DMS 273 treated with DMSO at 0.1 percent for 48 hours (cell line): ENCODE data around the gene FAR1.
"Not testable (repeated sequence)": the region's sequence is repeated elsewhere in the genome, so short reads cannot be mapped to it uniquely, and the experiment has no call there.

Experiments used
- DNase-seq: peaks from one replicate; lab custom pipeline; 2025; lab: John Stamatoyannopoulos, UW

Gene FAR1

GRCh38 chr11:13705710-13706109 lies 37.2 kb downstream of the FAR1 start:
- DNase-seq: no peak

DNA sequence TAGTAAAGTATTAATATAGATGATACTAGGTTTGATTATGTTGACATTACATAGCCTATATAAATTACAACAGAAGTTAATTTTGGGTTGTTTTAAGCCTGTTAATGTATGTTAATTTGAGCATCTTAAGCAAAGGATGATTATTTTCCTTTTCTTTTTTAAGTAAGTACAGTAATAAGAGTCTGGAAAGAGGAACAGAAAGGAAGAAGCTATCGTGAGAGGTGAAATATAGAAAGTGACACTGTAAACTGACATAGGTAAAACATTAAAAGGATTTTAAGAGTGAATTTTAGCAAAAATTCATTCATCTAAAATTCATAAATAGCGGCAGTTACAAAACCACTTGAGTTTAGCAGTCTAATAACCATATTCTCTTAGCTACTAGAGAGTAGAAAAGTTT lies 45.5 kb downstream of the FAR1 start:
- DNase-seq: no peak

DNA sequence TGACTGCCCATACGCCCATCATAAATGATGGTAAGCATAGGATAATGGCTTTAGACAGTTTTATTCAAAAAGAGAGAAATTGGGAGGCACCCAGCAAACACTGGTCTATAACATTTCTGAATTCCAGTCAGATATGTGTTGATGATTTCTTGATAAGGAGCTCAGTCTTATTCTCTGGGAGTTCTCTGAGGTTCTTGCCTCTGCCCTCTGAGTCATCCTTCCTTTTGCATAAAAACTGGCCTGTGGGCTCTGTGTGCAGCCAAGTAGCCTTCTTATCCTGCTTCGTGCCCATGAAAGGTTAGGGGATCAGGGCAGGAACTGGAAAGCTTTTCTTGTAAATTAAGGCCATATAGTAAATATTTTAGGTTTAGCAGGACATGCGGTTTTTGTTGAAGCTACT lies 48.9 kb downstream of the FAR1 start:
- DNase-seq: no peak

DNA sequence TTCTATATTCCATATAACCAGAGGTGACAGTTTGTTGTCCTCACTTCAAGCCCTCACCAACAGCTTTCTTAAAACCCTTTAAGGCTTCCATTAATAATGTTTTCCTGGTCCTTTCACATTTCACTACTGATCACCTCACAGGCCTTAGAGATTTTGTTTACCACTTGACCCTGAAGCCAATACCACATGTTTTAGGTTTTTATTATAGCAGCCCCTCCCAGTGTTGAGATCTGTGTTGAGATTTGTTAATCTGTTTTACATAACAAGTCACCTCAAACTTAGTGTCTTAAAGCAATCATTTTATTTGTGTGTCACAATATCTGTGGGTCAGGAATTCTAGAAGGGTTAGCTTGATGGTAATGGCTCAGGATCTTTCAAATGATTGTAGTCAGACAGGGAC lies 49.9 kb downstream of the FAR1 start:
- DNase-seq: no peak

- no peak for DNase-seq
Observed at GRCh38 chr11:13720940-13721339, 52.5 kb downstream of the FAR1 start.

DNA sequence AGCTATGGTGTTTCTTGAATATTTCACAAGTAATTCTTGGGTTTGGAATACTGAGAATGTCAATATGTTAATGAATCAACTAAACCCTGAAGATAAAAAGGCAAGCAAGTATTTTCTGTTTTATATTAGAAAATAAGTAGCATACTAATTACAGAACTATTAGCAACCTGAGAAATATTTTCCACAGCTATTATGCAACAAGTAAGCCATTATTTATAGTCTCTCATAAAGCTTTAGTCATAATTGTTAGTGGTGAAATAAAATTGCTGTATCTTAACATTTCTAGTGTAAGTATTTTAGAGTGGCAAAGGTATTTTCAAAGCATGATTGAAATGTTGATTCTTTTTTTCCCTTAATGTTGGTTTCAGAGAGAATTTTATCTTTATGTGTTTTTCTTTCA lies 53.3 kb downstream of the FAR1 start:
- no peak for DNase-seq

DNA sequence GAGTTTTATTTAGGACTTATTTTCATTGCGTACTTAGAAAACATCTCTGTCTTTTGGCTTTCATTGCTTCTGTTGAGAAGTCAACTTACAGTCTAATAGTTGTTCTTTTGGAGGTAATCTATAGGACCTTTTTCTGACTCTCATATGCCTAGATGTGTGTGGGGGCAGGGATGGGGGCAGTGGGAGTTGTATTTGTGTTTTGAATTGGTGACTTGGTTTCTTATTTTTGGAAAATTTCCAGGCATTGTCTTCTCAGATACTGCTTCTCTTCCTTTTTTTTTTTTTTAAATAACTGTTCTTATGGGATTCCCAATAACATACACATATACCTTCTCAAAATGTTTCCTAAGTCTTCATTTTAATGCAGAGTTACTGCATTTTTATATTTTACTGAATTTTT lies 58.0 kb downstream of the FAR1 start:
- DNase-seq: no peak

- DNase-seq: no peak
Observed at GRCh38 chr11:13728076-13728475, 59.6 kb downstream of the FAR1 start.

DNA sequence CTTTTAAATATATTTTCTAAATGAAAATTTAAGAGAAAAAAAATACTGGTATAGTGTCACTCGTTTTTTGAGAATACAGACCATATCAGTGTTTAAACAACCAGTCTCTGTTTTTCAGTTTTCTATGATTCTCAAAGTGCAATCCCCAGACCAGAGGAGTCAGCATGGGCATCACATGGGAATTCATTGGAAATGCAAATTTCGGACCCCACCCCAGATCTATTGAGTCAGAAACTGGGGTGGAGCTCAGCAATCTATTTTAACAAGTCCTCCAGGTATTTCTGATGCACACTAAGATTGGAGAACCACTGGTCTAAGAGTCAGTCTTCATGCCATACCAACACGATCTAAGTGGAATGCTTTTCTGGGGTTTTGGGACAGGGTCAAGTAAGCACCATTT lies 66.1 kb downstream of the FAR1 start:
- DNase-seq: no peak

- DNase-seq: no peak
Observed at GRCh38 chr11:13745165-13745564, 76.7 kb downstream of the FAR1 start.

GRCh38 chr11:13753316-13753715 lies 84.8 kb downstream of the FAR1 start:
- DNase-seq: not testable (repeated sequence)

DNA sequence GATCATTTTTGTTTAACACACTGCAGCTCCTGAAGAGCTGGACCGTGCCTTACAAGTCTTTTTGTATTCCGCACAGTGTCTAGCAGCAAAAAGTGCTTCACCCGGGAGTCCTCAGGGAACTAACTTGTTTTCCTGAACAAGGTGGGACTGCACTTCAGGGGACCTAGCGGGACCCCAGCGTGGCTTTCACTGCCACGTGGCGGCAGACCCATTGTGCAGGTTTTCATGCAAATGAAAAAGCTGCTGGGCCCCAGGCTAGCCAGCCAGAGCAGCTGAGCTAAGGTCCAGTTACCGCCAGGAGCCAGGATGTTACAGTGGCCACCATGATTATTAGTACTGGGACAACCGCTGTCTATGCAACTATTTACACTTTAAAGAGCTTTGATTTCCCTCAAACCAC lies 90.6 kb downstream of the FAR1 start:
- DNase-seq: no peak

DNA sequence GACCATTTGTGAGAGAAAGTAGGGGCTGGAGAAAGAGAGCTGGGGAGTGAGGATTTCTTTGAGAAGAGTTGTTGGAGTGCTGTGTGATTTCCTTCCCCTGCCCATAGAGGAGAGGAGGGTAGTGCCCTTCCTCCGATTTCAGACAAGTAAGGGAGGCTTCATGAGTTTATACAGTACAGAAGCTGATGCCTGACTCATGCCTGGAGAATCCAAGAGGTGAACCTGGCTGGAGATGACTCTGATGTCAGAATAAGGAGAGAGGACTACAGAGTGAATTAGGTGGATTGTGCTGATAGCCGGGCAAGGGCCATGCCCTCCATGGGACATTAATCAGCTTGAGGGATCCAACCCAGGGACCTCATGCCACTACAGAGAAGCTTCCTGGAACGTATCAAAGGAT lies 91.6 kb downstream of the FAR1 start:
- no peak for DNase-seq

- no peak for DNase-seq
Observed at GRCh38 chr11:13761250-13761649, 92.8 kb downstream of the FAR1 start.

- DNase-seq: no peak
Observed at GRCh38 chr11:13761716-13762115, 93.2 kb downstream of the FAR1 start.

- DNase-seq: no peak
Observed at GRCh38 chr11:13762718-13763117, 94.2 kb downstream of the FAR1 start.

DNA sequence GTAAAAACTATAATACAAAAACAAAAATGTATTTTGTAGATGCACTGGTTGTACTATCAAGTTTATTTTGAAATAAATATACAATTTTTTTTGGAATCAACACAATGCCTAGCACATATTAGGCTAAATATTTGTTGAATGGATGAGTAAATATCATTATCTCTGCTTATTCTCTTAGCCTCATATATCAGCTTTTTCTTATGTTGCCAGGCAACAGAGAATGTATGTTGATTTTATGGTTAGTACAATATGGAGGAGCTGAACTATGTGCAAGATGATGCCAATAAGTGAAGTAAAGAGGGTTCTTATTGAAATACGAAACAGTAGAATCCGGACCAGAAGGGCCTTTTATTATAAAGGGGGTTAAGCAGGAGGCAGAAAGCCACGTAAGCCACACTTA lies 94.9 kb downstream of the FAR1 start:
- DNase-seq: no peak

- no peak for DNase-seq
Observed at GRCh38 chr11:13765886-13766285, 97.4 kb downstream of the FAR1 start.

DNA sequence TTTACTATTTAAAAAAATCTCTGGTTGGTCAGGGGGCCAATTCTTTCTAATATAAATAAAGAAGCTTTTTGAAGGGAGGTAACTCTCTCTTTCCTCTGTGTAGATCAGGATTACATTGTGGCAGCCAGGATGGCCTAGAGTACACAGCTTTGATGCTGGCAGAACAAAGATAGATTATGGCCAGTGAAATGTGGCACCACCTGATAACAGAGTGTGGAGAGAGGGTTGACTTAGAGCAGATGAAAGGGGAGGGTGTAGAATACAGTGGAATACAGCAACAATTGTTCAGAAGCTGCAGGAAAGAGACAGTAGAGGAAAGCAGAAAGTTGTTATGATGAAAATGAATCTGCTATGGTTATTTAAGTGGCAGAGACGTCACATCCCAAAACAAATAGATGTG lies 99.0 kb downstream of the FAR1 start:
- no peak for DNase-seq

GRCh38 chr11:13769188-13769587 lies 100.7 kb downstream of the FAR1 start:
- no peak for DNase-seq

GRCh38 chr11:13771151-13771550 lies 102.7 kb downstream of the FAR1 start:
- DNase-seq: no peak

DNA sequence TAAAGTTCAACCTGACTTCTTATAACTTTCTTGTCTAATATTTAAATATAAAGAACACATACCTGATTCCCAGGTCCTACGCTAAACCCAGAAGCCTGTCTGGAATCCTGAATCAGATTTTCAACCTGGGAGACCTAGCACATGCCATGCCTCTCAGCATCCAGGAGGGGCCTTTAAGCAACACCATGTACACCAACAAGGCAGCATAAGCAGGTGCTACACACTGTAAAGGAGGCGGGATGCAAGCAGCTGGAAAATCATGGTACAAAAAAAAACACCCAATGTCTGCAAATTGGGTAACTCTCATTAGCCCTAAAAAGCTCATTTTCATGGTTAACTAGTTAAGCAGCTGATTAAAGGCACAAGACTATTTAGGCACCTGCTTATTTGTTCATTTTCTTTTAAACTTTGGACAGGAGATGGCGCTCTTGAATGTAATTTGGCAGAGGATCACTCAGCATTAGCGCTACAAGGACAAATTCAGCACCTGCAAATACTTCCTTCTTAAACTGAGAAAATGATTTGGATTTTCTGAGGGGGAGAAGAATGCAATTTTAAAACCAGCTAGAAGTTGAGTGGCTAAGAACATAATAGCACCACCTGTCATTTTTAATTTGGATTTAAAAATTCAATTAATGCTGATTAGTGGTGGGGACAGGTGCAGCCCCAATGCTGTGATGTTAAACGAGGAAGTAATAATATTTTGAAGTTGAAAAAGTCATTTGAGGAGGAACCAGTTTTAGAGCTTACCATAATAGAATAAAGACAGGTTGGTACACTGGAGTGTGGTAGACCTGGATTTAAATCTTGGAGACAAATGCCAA lies 104.0 kb downstream of the FAR1 start:
- peak; percentile 21 for DNase-seq

DNA sequence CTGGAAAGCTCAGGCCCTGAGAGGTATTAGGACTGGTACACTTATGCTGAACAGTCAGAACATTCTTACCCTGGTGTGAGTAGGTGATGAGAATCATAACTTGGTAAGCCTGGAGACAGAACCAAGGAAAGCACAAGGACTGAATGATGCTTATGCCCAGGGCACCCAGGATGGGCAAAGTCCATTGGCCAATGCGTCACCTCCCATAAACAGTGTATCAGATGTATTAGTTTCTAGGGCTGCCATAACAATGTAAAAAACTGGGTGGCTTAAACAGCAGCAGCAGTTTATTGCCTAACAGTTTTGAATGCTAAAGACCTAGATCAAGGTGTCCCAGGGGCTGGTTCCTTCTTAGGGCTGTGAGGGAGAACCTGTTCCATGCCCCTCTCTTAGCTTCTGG lies 107.0 kb downstream of the FAR1 start:
- no peak for DNase-seq

- DNase-seq: no peak
Observed at GRCh38 chr11:13776134-13776815, 107.8 kb downstream of the FAR1 start.
